Measurements from ENCODE around the gene CD3E.
"Not testable (repeated sequence)": the region's sequence is repeated elsewhere in the genome, so short reads cannot be mapped to it uniquely, and the experiment has no call there.

CD3E gene

DNA sequence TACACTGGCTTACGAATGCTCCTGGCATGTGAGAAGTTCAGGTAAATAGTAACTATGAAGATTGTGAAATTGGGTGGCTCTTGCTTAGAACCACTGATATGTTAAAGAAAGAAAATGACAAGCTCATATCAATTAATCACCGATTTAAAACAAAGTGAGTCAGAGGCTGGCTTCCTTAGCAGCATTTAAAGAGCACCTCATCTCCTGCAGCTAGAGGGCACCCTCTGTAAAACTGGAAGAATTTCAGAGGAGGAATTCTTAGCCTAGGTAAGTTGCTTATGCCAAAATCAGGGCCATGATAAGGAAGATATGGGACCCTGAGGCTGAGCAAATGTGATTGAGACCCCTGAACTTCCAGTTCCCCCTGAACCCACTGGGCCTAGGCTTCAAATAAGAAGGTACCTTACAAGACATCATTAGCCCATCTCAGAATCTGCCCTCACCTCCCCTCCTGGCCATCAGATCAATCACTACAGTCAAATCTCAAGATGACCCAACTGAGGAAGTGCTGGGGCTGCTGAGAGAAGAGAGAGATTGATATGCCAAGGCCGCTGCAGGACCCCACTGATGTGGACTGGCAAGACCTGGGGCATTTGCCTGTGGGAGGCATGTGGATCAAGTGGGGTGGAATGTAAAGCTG is 8.6 kb upstream of the CD3E start:
- no peak for DNase-seq (ENCODE audit: extremely low read depth, low read depth)
- peak; percentile 61 for TF ChIP-seq CTCF (IDR thresholded peaks at IDR 0.05; ENCODE audit: low read depth, low read length, missing control alignments)
- H3K4me3 ChIP-seq (replicated peaks; ENCODE audit: low read depth, low read length): no peak overlapping the region

DNA sequence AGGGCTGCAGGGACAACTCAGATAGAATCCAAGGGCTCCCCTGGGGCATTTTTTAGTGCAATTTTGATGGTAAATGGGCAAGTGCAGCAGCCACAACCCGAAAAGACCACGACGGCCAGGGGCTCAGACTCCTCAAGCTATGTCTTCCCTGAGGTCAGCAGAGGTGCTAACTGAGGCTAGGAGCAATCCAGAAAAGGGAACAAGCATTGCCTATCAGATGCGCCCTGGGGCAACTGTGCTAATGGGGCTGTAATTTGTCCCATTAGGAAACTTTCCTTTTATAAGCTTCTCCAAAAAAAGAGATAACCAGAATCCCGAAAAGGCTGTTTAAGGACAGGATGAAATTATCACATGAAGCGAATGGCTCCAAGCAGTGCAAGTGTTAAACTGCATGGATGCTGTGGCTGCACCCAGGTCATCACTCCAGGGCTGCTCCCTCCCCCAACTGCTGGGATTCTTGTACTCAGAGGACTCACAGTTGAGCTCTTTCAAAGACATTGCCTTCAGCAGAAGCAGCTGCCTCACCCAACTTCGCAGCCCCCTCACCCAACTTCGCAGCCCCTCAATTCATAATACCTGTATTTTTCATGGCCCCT is 2.8 kb upstream of the CD3E start:
- DNase-seq (ENCODE audit: extremely low read depth, low read depth): no peak
- no peak overlapping the region for H3K4me3 ChIP-seq (replicated peaks; ENCODE audit: low read depth, low read length)
- no peak for TF ChIP-seq CTCF (IDR thresholded peaks at IDR 0.05; ENCODE audit: low read depth, low read length, missing control alignments)

DNA sequence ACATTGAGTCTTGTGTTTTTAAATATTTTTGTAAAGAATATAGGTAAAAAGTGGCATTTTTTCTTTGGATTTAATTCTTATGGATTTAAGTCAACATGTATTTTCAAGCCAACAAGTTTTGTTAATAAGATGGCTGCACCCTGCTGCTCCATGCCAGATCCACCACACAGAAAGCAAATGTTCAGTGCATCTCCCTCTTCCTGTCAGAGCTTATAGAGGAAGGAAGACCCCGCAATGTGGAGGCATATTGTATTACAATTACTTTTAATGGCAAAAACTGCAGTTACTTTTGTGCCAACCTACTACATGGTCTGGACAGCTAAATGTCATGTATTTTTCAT is 333 bp upstream of the CD3E start:
- TF ChIP-seq CTCF (IDR thresholded peaks at IDR 0.05; ENCODE audit: low read depth, low read length, missing control alignments): no peak
- DNase-seq (ENCODE audit: extremely low read depth, low read depth): no peak

DNA sequence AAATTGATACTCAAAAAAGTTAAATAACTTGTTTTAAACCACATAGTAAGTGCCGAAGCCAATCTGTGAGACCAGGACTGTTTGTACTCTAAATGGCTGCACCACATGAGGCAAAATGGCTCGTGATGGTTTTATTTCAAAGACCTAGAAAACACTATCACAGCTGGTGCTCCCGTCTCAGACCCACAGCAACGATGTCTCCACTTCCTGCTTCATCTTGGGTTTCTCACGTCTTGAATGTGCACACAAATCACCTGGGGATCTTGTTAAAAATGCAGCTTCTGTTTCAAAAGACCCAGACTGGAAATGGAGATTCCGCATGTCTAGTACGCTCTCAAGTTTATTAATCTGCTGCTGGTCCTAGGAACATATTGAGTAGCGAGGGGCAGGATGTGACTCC is 1.2 kb downstream of the CD3E start:
- DNase-seq (ENCODE audit: extremely low read depth, low read depth): no peak
- no peak for TF ChIP-seq CTCF (IDR thresholded peaks at IDR 0.05; ENCODE audit: low read depth, low read length, missing control alignments)
- H3K4me3 ChIP-seq (replicated peaks; ENCODE audit: low read depth, low read length): no peak overlapping the region

More for the DNA sequence above, 333 bp upstream of the CD3E start:
- H3K4me3 ChIP-seq (replicated peaks; ENCODE audit: low read depth, low read length): no peak overlapping the region

- DNase-seq (ENCODE audit: extremely low read depth, low read depth): no peak
- no peak for TF ChIP-seq CTCF (IDR thresholded peaks at IDR 0.05; ENCODE audit: low read depth, low read length, missing control alignments)
- H3K4me3 ChIP-seq (replicated peaks; ENCODE audit: low read depth, low read length): no peak overlapping the region
These were observed 2.0 kb downstream of the CD3E start for GRCh38 chr11:118306556-118306955.

- not testable (repeated sequence) for H3K4me3 ChIP-seq (replicated peaks; ENCODE audit: low read depth, low read length); DNase-seq (ENCODE audit: extremely low read depth, low read depth)
These were observed 4.5 kb downstream of the CD3E start for GRCh38 chr11:118308995-118309528.

DNA sequence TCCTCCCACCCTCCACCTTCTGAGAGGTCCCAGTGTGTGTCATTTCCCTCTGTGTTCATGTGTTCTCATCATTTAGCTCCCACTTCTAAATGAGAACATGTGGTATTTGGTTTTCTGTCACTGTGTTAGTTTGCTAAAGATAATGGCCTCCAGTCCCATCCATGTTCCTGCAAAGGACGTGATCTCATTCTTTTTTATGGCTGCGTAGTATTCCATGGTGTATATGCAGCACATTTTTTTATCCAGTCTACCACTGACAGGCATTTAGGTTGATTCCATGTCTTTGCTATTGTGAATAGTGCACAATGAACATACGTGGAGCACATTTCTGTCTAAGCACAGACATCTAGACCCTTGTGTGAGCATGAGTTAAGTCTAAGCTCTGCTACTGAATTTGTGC is 5.7 kb downstream of the CD3E start:
- no peak overlapping the region for H3K4me3 ChIP-seq (replicated peaks; ENCODE audit: low read depth, low read length)
- no peak for DNase-seq (ENCODE audit: extremely low read depth, low read depth)
- no peak for TF ChIP-seq CTCF (IDR thresholded peaks at IDR 0.05; ENCODE audit: low read depth, low read length, missing control alignments)
